ENCODE data around the gene ADGRG1. TPM values are rescaled to one million over a fixed set of nuclear protein-coding genes. Genes with fewer than 3 reads are reported as not detected.

ADGRG1 gene
- total RNA-seq, 2 donors from 2014 or later: 0.65 to 1.3 TPM

GRCh38 chr16:57609541-57610401 lies 18.7 kb upstream of the ADGRG1 start:
- Mint-ChIP-seq H3K36me3 (ENCODE audit: low read depth) (no peaks in the 10 kb centered on the region), H3K27me3 (no peaks in the 10 kb centered on the region), H3K4me3 (peak overlapping the region; percentile 78), H3K27ac (peak overlapping the region; percentile 32), H3K4me1 (peaks cover 19% of the 10 kb centered on the region)
- ATAC-seq (peak; percentile 95), DNase-seq (no peak)
- no peaks in the 10 kb centered on the region for H3K9me3 ChIP-seq (ENCODE audit: control insufficient read depth, low read length, poor library complexity, severe bottlenecking)

- H3K4me3 Mint-ChIP-seq: no peak overlapping the region
- DNase-seq (no peak), ATAC-seq (no peak)
- H3K27me3 Mint-ChIP-seq: no peaks in the 10 kb centered on the region
- H3K36me3 Mint-ChIP-seq (ENCODE audit: low read depth): no peaks in the 10 kb centered on the region
- H3K27ac Mint-ChIP-seq: peak overlapping the region; percentile 32
- no peaks in the 10 kb centered on the region for H3K9me3 ChIP-seq (ENCODE audit: control insufficient read depth, low read length, poor library complexity, severe bottlenecking)
- H3K4me1 Mint-ChIP-seq: peaks cover 19% of the 10 kb centered on the region
Observed at GRCh38 chr16:57610611-57611010, 17.8 kb upstream of the ADGRG1 start.

GRCh38 chr16:57611181-57611580 lies 17.2 kb upstream of the ADGRG1 start:
- H3K9me3 ChIP-seq (ENCODE audit: control insufficient read depth, low read length, poor library complexity, severe bottlenecking): no peaks in the 10 kb centered on the region
- no peak for ATAC-seq
- no peak overlapping the region for H3K4me3 Mint-ChIP-seq
- H3K36me3 Mint-ChIP-seq (ENCODE audit: low read depth): no peaks in the 10 kb centered on the region
- no peaks in the 10 kb centered on the region for H3K27me3 Mint-ChIP-seq
- no peak for DNase-seq
- peaks cover 19% of the 10 kb centered on the region for H3K4me1 Mint-ChIP-seq
- peak overlapping the region; percentile 32 for H3K27ac Mint-ChIP-seq

GRCh38 chr16:57611706-57612105 lies 16.7 kb upstream of the ADGRG1 start:
- H3K4me1 Mint-ChIP-seq: peaks cover 19% of the 10 kb centered on the region
- DNase-seq: no peak
- H3K27ac Mint-ChIP-seq: no peak overlapping the region
- H3K36me3 Mint-ChIP-seq (ENCODE audit: low read depth): no peaks in the 10 kb centered on the region
- no peak for ATAC-seq
- H3K4me3 Mint-ChIP-seq: no peak overlapping the region
- H3K9me3 ChIP-seq (ENCODE audit: control insufficient read depth, low read length, poor library complexity, severe bottlenecking): no peaks in the 10 kb centered on the region
- no peaks in the 10 kb centered on the region for H3K27me3 Mint-ChIP-seq

GRCh38 chr16:57612494-57612893 lies 15.9 kb upstream of the ADGRG1 start:
- no peaks in the 10 kb centered on the region for H3K9me3 ChIP-seq (ENCODE audit: control insufficient read depth, low read length, poor library complexity, severe bottlenecking)
- peak overlapping the region; percentile 8 for H3K27ac Mint-ChIP-seq
- H3K4me3 Mint-ChIP-seq: no peak overlapping the region
- no peak for ATAC-seq
- no peak for DNase-seq
- H3K4me1 Mint-ChIP-seq: peaks cover 19% of the 10 kb centered on the region
- no peaks in the 10 kb centered on the region for H3K27me3 Mint-ChIP-seq
- no peaks in the 10 kb centered on the region for H3K36me3 Mint-ChIP-seq (ENCODE audit: low read depth)

GRCh38 chr16:57613514-57613913 lies 14.9 kb upstream of the ADGRG1 start:
- H3K36me3 Mint-ChIP-seq (ENCODE audit: low read depth): no peaks in the 10 kb centered on the region
- no peak overlapping the region for H3K27ac Mint-ChIP-seq
- DNase-seq: no peak
- H3K4me1 Mint-ChIP-seq: peaks cover 21% of the 10 kb centered on the region
- no peaks in the 10 kb centered on the region for H3K9me3 ChIP-seq (ENCODE audit: control insufficient read depth, low read length, poor library complexity, severe bottlenecking)
- no peak overlapping the region for H3K4me3 Mint-ChIP-seq
- H3K27me3 Mint-ChIP-seq: no peaks in the 10 kb centered on the region
- no peak for ATAC-seq

- ATAC-seq (no peak), DNase-seq (no peak)
- Mint-ChIP-seq H3K4me3 (no peak overlapping the region), H3K27ac (no peak overlapping the region), H3K4me1 (peaks cover 16% of the 10 kb centered on the region), H3K27me3 (no peaks in the 10 kb centered on the region), H3K36me3 (ENCODE audit: low read depth) (no peaks in the 10 kb centered on the region)
- no peaks in the 10 kb centered on the region for H3K9me3 ChIP-seq (ENCODE audit: control insufficient read depth, low read length, poor library complexity, severe bottlenecking)
Observed at GRCh38 chr16:57614536-57614935, 13.9 kb upstream of the ADGRG1 start.

- Mint-ChIP-seq H3K27ac (no peak overlapping the region), H3K27me3 (no peaks in the 10 kb centered on the region), H3K4me3 (no peak overlapping the region), H3K4me1 (peaks cover 11% of the 10 kb centered on the region), H3K36me3 (ENCODE audit: low read depth) (no peaks in the 10 kb centered on the region)
- no peak for DNase-seq
- no peak for ATAC-seq
- no peaks in the 10 kb centered on the region for H3K9me3 ChIP-seq (ENCODE audit: control insufficient read depth, low read length, poor library complexity, severe bottlenecking)
Observed at GRCh38 chr16:57614944-57615343, 13.5 kb upstream of the ADGRG1 start.

GRCh38 chr16:57615813-57616212 lies 12.6 kb upstream of the ADGRG1 start:
- H3K4me1 Mint-ChIP-seq: peaks cover 5% of the 10 kb centered on the region
- H3K36me3 Mint-ChIP-seq (ENCODE audit: low read depth): no peaks in the 10 kb centered on the region

GRCh38 chr16:57616241-57616640 lies 12.2 kb upstream of the ADGRG1 start:
- no peak overlapping the region for H3K4me3 Mint-ChIP-seq
- no peaks in the 10 kb centered on the region for H3K27me3 Mint-ChIP-seq

More at GRCh38 chr16:57615813-57616212, 12.6 kb upstream of the ADGRG1 start:
- Mint-ChIP-seq H3K27me3 (no peaks in the 10 kb centered on the region), H3K4me3 (no peak overlapping the region), H3K27ac (no peak overlapping the region)
- no peaks in the 10 kb centered on the region for H3K9me3 ChIP-seq (ENCODE audit: control insufficient read depth, low read length, poor library complexity, severe bottlenecking)
- DNase-seq: no peak
- no peak for ATAC-seq

GRCh38 chr16:57616876-57617275 lies 11.6 kb upstream of the ADGRG1 start:
- H3K27me3 Mint-ChIP-seq: no peaks in the 10 kb centered on the region
- no peaks in the 10 kb centered on the region for H3K36me3 Mint-ChIP-seq (ENCODE audit: low read depth)
- DNase-seq (no peak), ATAC-seq (no peak)
- H3K9me3 ChIP-seq (ENCODE audit: control insufficient read depth, low read length, poor library complexity, severe bottlenecking): no peaks in the 10 kb centered on the region
- peaks cover 5% of the 10 kb centered on the region for H3K4me1 Mint-ChIP-seq
- no peak overlapping the region for H3K27ac Mint-ChIP-seq
- H3K4me3 Mint-ChIP-seq: no peak overlapping the region

More at GRCh38 chr16:57616241-57616640, 12.2 kb upstream of the ADGRG1 start:
- ATAC-seq (no peak), DNase-seq (no peak)
- no peaks in the 10 kb centered on the region for H3K9me3 ChIP-seq (ENCODE audit: control insufficient read depth, low read length, poor library complexity, severe bottlenecking)
- Mint-ChIP-seq H3K27ac (no peak overlapping the region), H3K36me3 (ENCODE audit: low read depth) (no peaks in the 10 kb centered on the region), H3K4me1 (peaks cover 5% of the 10 kb centered on the region)

- DNase-seq (no peak), ATAC-seq (no peak)
- no peaks in the 10 kb centered on the region for H3K9me3 ChIP-seq (ENCODE audit: control insufficient read depth, low read length, poor library complexity, severe bottlenecking)
- no peak overlapping the region for H3K4me3 Mint-ChIP-seq
- peaks cover 5% of the 10 kb centered on the region for H3K4me1 Mint-ChIP-seq
- H3K27me3 Mint-ChIP-seq: no peaks in the 10 kb centered on the region
- no peak overlapping the region for H3K27ac Mint-ChIP-seq
- no peaks in the 10 kb centered on the region for H3K36me3 Mint-ChIP-seq (ENCODE audit: low read depth)
Observed at GRCh38 chr16:57617604-57618111, 10.8 kb upstream of the ADGRG1 start.

- Mint-ChIP-seq H3K27me3 (no peaks in the 10 kb centered on the region), H3K27ac (no peak overlapping the region)
- ATAC-seq: no peak
Observed at GRCh38 chr16:57618296-57619132, 9.9 kb upstream of the ADGRG1 start.

More at GRCh38 chr16:57618296-57619132, 9.9 kb upstream of the ADGRG1 start:
- peaks cover 5% of the 10 kb centered on the region for H3K4me1 Mint-ChIP-seq
- H3K4me3 Mint-ChIP-seq: no peak overlapping the region
- no peaks in the 10 kb centered on the region for H3K36me3 Mint-ChIP-seq (ENCODE audit: low read depth)
- DNase-seq: no peak
- H3K9me3 ChIP-seq (ENCODE audit: control insufficient read depth, low read length, poor library complexity, severe bottlenecking): no peaks in the 10 kb centered on the region
